Central memory CD4-positive, alpha-beta T cell (primary cell): ENCODE data around the gene REPS1.
"Not testable (repeated sequence)": the region's sequence is repeated elsewhere in the genome, so short reads cannot be mapped to it uniquely, and the experiment has no call there.

ENCODE experiments used
- DNase-seq: peaks from one replicate; pipeline ENCODE4 v3.0.0; 2022
- total RNA-seq, 3 experiments: gene quantifications; one replicate each; lab custom pipeline; 2026; lab: John Stamatoyannopoulos, UW

The REPS1 gene
- 81.9 to 119 (median 83.1) reads per million in 3 experiments for total RNA-seq

GRCh38 chr6:138987643-138988468 is at the start of gene REPS1:
REPS1 (minus strand) TSS chr6:138988253; CDS start chr6:138987682, 571 bp downstream.
- peak; percentile 87 for DNase-seq

- no peak for DNase-seq
Measured at GRCh38 chr6:139037490-139037889, 49.4 kb upstream of the REPS1 start.

- DNase-seq = peak; percentile 33
Measured at GRCh38 chr6:139030228-139030963, 42.3 kb upstream of the REPS1 start.

GRCh38 chr6:139029470-139030227 is 41.6 kb upstream of the REPS1 start:
- DNase-seq = no peak

- peak; percentile 79 for DNase-seq
Measured at GRCh38 chr6:139028658-139029469, 40.8 kb upstream of the REPS1 start, which contains the start of gene ABRACL. ABRACL (plus strand) TSS chr6:139028745; CDS start chr6:139034161, 5,416 bp downstream.

GRCh38 chr6:139028215-139028657 is 40.2 kb upstream of the REPS1 start:
- DNase-seq = no peak

GRCh38 chr6:139027620-139028182 is 39.6 kb upstream of the REPS1 start:
- peak; percentile 23 for DNase-seq

GRCh38 chr6:139025416-139025815 is 37.4 kb upstream of the REPS1 start:
- not testable (repeated sequence) for DNase-seq

- no peak for DNase-seq
Measured at GRCh38 chr6:139020689-139021088, 32.6 kb upstream of the REPS1 start.

- no peak for DNase-seq
Measured at GRCh38 chr6:139019722-139020121, 31.7 kb upstream of the REPS1 start.

GRCh38 chr6:139017227-139017626 is 29.2 kb upstream of the REPS1 start:
- DNase-seq = no peak

GRCh38 chr6:139016337-139017213 is 28.5 kb upstream of the REPS1 start:
- no peak for DNase-seq

GRCh38 chr6:139014945-139015344 is 26.9 kb upstream of the REPS1 start:
- no peak for DNase-seq

- no peak for DNase-seq
Measured at GRCh38 chr6:139013185-139013800, 25.2 kb upstream of the REPS1 start.

- DNase-seq = no peak
Measured at GRCh38 chr6:139011980-139012379, 23.9 kb upstream of the REPS1 start.

GRCh38 chr6:139010674-139011073 is 22.6 kb upstream of the REPS1 start:
- DNase-seq = no peak

- DNase-seq = no peak
Measured at GRCh38 chr6:139008117-139008516, 20.1 kb upstream of the REPS1 start.

- DNase-seq = no peak
Measured at GRCh38 chr6:139007428-139007827, 19.4 kb upstream of the REPS1 start.

GRCh38 chr6:139006477-139006876 is 18.4 kb upstream of the REPS1 start:
- no peak for DNase-seq

- no peak for DNase-seq
Measured at GRCh38 chr6:139003751-139004150, 15.7 kb upstream of the REPS1 start.
